Natural killer cell treated with Interleukin-12 subunit alpha and Interleukin-12 subunit beta and Interleukin-15 and Interleukin-18, amount 100 ng/mL, for 72 hours (primary cell): Measurements from ENCODE around the gene MRPL36. TPM values are rescaled to one million over a fixed set of nuclear protein-coding genes. Genes with fewer than 3 reads are reported as not detected.

ENCODE experiments used
- ATAC-seq, 2 donors: fragments of 150-1000 bp; cut with Tn5 transposase in 1 of 2; sonication (Bioruptor Pico), chemical (Tn5 transposase) in 1 of 2; 2 replicates each; pipeline ENCODE4 v1.10.0; 2021
- DNase-seq: peaks from one replicate; pipeline ENCODE4 v3.0.0; 2022; ENCODE audit warnings: low spot score
- H3K27ac Mint-ChIP-seq, 2 donors: 1 replicate in 1 of 2; 2 replicates in 1 of 2; pipeline ENCODE4 v1.8.0; 2022; ENCODE audit warnings: mixed read lengths in 2 of 2, mild to moderate bottlenecking in 1 of 2, moderate library complexity in 1 of 2
- H3K27me3 Mint-ChIP-seq, 2 donors: 1 replicate in 1 of 2; 2 replicates in 1 of 2; pipeline ENCODE4 v1.8.0; 2022; ENCODE audit warnings: mixed read lengths in 2 of 2
- H3K36me3 Mint-ChIP-seq: one replicate; pipeline ENCODE4 v1.8.0; 2022; ENCODE audit warnings: mixed read lengths
- H3K4me1 Mint-ChIP-seq, 2 donors: 1 replicate in 1 of 2; 2 replicates in 1 of 2; pipeline ENCODE4 v1.8.0; 2022; ENCODE audit warnings: low read depth in 2 of 2, mixed read lengths in 2 of 2, mild to moderate bottlenecking in 1 of 2
- H3K4me3 Mint-ChIP-seq: one replicate; pipeline ENCODE4 v1.8.0; 2022; ENCODE audit warnings: mixed read lengths
- H3K9me3 Mint-ChIP-seq: 2 replicates; pipeline ENCODE4 v1.8.0; 2022; ENCODE audit warnings: mixed read lengths
- total RNA-seq, 2 donors: library from RNA; stranded (reverse); gene quantifications; one replicate each; pipeline ENCODE4 v1.2.3, GENCODE V29; 2022

Gene MRPL36
- total RNA-seq, 2 donors from 2014 or later: 45.3 to 62.7 TPM

- Mint-ChIP-seq H3K4me1 (no peaks in the 10 kb centered on the region), H3K27ac (no peak overlapping the region), H3K4me3 (no peak overlapping the region), H3K36me3 (no peaks in the 10 kb centered on the region), H3K27me3 (peaks cover 9 to 12% of the 10 kb centered on the region in 2 donors), H3K9me3 (no peaks in the 10 kb centered on the region)
- ATAC-seq (no peak), DNase-seq (no peak)
Measured at GRCh38 chr5:1836176-1836890, 36.7 kb upstream of the MRPL36 start.

DNA sequence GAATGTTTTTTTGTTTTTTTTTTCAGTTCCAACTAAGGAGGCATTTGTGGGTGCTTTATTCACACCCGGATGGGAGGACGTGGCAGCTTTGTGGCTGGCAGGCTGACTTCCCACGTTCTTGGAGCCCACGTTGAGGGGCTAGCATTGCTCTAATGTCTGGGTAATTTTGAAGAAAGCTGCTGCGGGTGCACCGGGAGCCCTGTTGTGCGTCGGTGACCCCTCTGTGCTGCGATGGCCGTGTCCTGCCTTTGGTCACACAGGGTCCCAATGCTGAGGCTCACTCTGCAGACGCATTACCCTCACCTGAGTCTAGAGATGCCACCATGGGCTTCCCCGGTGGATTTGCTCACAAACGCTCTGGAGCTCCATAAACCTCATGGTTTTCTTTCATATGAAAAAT is 35.8 kb upstream of the MRPL36 start:
- Mint-ChIP-seq H3K27ac (no peak overlapping the region), H3K4me3 (no peak overlapping the region), H3K9me3 (no peaks in the 10 kb centered on the region), H3K36me3 (no peaks in the 10 kb centered on the region), H3K4me1 (no peaks in the 10 kb centered on the region), H3K27me3 (peaks cover 9 to 12% of the 10 kb centered on the region in 2 donors)
- ATAC-seq (no peak), DNase-seq (no peak)

- peaks cover 9 to 12% of the 10 kb centered on the region in 2 donors for H3K27me3 Mint-ChIP-seq
- no peak for ATAC-seq
- no peaks in the 10 kb centered on the region for H3K36me3 Mint-ChIP-seq
- H3K9me3 Mint-ChIP-seq: no peaks in the 10 kb centered on the region
- no peaks in the 10 kb centered on the region for H3K4me1 Mint-ChIP-seq
- no peak overlapping the region for H3K27ac Mint-ChIP-seq
- H3K4me3 Mint-ChIP-seq: no peak overlapping the region
- DNase-seq: no peak
Measured at GRCh38 chr5:1834721-1835429, 35.2 kb upstream of the MRPL36 start.

DNA sequence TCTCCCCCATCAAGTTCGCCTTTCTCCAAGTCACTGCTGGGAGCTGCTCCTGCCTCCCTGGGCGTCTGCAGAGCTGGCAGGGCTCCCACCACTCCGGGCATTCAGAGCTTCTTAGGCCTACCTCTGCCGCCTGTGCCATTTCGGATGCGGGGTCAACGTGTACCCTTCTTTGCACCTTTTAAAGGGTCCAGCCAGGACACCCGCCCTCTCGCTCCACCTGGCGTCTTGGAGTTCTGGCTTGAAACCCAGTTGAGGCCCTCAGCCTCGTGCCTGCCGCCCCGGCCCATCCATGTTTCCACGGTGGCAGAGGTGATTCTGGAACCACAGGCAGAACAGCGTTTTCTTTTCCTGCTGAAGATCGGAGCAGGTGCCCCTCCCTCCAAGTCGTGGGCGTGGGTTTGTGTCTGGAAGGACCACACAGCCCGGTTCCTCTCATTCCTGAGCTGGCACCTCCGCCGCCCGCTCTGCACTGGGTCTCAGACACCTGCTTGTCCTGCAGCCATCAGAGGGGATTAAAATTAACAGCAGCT is 34.5 kb upstream of the MRPL36 start:
- Mint-ChIP-seq H3K27ac (no peak overlapping the region), H3K36me3 (no peaks in the 10 kb centered on the region), H3K4me1 (no peaks in the 10 kb centered on the region), H3K9me3 (no peaks in the 10 kb centered on the region), H3K4me3 (no peak overlapping the region), H3K27me3 (peaks cover 8 to 9% of the 10 kb centered on the region in 2 donors)
- no peak for DNase-seq
- ATAC-seq: no peak

GRCh38 chr5:1833264-1834021 is 33.8 kb upstream of the MRPL36 start:
- no peak for DNase-seq
- no peaks in the 10 kb centered on the region for H3K4me1 Mint-ChIP-seq
- H3K27ac Mint-ChIP-seq: no peak overlapping the region
- no peaks in the 10 kb centered on the region for H3K36me3 Mint-ChIP-seq
- peaks cover 7% of the 10 kb centered on the region in 2 donors for H3K27me3 Mint-ChIP-seq
- no peak overlapping the region for H3K4me3 Mint-ChIP-seq
- no peak for ATAC-seq
- no peaks in the 10 kb centered on the region for H3K9me3 Mint-ChIP-seq

DNA sequence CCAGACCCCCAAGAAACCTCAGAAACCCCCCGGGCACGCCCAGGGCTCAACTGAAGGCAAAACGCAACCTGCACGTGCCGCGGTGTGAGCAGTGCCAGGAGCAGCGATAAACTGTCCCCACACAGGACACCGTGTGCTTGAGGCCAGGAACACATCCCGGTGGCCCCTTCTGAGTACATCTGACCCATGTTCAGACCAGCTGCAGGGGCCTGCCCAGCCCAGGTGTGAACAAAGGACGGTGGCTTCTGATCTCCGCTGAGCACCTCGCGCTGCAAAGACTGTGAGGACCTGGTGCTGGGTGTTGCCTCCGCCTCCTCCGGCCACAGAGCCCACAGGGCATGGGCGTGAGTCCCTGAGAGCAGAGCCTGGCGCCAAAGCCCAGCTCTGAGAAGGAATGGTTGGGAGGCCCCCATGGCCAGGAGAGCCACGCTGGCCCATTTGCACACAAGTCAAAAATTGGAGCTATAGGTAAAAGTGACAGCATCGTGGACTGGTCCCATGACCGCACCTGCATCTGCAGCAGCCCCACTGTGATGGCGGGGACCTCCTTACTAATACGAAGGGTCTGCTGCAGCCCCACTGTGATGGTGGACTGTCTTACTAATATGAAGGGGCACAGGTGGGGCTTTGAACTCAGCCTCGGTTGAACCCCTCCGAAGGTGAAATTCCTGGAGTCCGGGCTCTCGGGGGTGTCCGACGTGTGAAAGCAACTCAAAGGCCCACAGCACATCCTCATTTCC is 33.0 kb upstream of the MRPL36 start:
- no peaks in the 10 kb centered on the region for H3K4me1 Mint-ChIP-seq
- ATAC-seq: no peak

GRCh38 chr5:1831677-1832313 is 32.2 kb upstream of the MRPL36 start:
- Mint-ChIP-seq H3K4me3 (no peak overlapping the region), H3K27me3 (peaks cover 7% of the 10 kb centered on the region in 2 donors), H3K9me3 (no peaks in the 10 kb centered on the region), H3K36me3 (no peaks in the 10 kb centered on the region), H3K27ac (no peak overlapping the region), H3K4me1 (no peaks in the 10 kb centered on the region)
- DNase-seq (no peak), ATAC-seq (no peak)

More for the DNA sequence above, 33.0 kb upstream of the MRPL36 start:
- no peak for DNase-seq
- no peak overlapping the region for H3K27ac Mint-ChIP-seq
- no peaks in the 10 kb centered on the region for H3K36me3 Mint-ChIP-seq
- no peak overlapping the region for H3K4me3 Mint-ChIP-seq
- H3K9me3 Mint-ChIP-seq: no peaks in the 10 kb centered on the region
- H3K27me3 Mint-ChIP-seq: peaks cover 7% of the 10 kb centered on the region in 2 donors

GRCh38 chr5:1831257-1831656 is 31.6 kb upstream of the MRPL36 start:
- Mint-ChIP-seq H3K9me3 (no peaks in the 10 kb centered on the region), H3K4me3 (no peak overlapping the region), H3K36me3 (no peaks in the 10 kb centered on the region), H3K27ac (no peak overlapping the region), H3K4me1 (no peaks in the 10 kb centered on the region), H3K27me3 (peaks cover 7% of the 10 kb centered on the region in 2 donors)
- no peak for DNase-seq
- ATAC-seq: no peak

DNA sequence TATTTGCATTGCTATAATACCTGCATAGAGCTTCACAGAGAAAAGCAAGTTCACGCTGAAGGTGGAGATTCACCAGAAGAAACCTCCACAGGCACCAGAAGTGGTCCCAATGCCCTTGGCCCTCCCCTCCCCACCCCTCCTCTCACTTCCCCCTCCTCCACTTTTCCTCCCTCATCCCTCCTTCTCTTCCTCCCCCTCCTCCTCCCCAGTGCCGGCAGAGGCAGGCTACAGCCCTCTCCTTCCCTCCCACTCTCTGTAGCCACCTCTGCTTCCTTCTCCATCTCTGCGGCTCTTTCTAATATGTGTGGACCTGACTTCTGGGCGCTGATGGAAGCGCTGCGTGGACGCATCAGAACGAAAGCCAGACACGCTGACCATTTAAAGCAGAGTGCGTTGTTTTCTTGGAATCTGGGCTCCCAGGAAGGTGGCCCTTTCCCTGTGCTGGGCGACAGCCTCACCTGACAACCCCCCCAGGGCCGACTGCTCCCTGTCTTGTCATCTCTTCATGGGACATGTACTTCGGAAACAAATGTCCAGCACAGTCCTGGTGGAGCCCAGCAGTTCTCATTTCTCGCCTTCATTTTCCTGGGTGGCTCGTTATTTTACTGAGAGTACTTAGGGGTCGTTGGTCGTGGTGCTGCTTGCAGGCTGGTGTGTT is 31.1 kb upstream of the MRPL36 start:
- no peak overlapping the region for H3K4me3 Mint-ChIP-seq
- no peaks in the 10 kb centered on the region for H3K36me3 Mint-ChIP-seq
- peaks cover 7% of the 10 kb centered on the region in 2 donors for H3K27me3 Mint-ChIP-seq
- H3K9me3 Mint-ChIP-seq: no peaks in the 10 kb centered on the region
- ATAC-seq: no peak
- DNase-seq: no peak
- H3K27ac Mint-ChIP-seq: no peak overlapping the region
- no peaks in the 10 kb centered on the region for H3K4me1 Mint-ChIP-seq

- Mint-ChIP-seq H3K27ac (no peak overlapping the region), H3K36me3 (no peaks in the 10 kb centered on the region), H3K4me1 (no peaks in the 10 kb centered on the region), H3K9me3 (no peaks in the 10 kb centered on the region), H3K4me3 (no peak overlapping the region), H3K27me3 (no peaks in the 10 kb centered on the region)
- ATAC-seq (peak; percentile 54 to 72), DNase-seq (peak; percentile 50)
Measured at GRCh38 chr5:1827886-1828397, 28.3 kb upstream of the MRPL36 start.

DNA sequence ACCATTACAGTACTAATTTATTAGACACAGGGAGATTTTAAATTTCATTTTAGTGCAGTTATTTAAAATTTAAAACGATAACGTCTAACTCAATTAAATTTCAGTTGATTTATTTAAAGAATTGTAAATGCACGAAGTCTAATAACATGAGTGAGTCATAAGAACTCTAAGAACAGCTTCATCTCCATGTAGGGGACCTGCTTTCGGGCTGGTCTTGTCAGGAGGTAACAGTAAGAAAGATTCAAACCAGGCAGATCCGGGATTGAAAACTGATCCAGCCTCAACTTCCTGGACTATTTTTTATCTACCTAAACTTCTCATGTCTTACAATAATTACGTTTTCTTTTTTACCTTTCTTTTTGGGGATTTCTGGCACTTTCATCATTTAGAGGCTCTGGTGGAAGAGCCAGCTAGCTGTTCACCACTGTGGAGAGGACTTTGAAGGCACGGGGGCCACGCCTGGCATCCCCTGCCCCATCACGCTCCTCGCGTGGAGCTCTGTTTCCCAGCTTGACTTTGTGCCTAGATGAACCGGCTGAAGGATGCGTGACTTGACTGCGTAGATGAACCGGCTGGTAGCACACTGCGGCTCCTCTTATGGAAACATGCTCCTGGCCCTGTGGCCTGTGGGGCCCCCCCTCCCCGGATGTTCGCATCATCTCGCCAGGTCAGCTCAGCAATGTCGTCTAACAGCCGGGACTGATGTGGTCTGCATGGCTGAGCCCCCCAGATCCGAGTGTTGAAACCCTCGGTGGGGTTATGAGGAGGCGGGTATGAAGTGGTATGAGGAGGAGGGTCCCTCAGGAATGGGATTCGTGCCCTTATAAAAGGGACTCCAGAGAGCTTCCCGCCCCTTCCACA is 27.6 kb upstream of the MRPL36 start:
- H3K4me1 Mint-ChIP-seq: no peaks in the 10 kb centered on the region
- ATAC-seq (no peak), DNase-seq (peak; percentile 39)
- no peak overlapping the region for H3K4me3 Mint-ChIP-seq
- no peaks in the 10 kb centered on the region for H3K9me3 Mint-ChIP-seq
- H3K27me3 Mint-ChIP-seq: no peaks in the 10 kb centered on the region
- H3K36me3 Mint-ChIP-seq: no peaks in the 10 kb centered on the region
- no peak overlapping the region for H3K27ac Mint-ChIP-seq
